HepG2 (cell line): ENCODE measurements around the gene PFN1. TPM values are rescaled to one million over a fixed set of nuclear protein-coding genes. Genes with fewer than 3 reads are reported as not detected.
A peak's percentile ranks its signal among the peaks of the same experiment; 100 is the strongest.

Experiments
- ARID2 ChIP-seq: sonication (generic); formaldehyde crosslinking; IDR thresholded peaks from 2 replicates; pipeline ENCODE4 v1.8.1; 2022; ENCODE audit warnings: mild to moderate bottlenecking, missing genetic modification reagents, borderline replicate concordance
- ATF7-NPFF ChIP-seq: sonication (generic); formaldehyde crosslinking; IDR thresholded peaks from 2 replicates; pipeline ENCODE4 v1.8.1; 2023; ENCODE audit warnings: mild to moderate bottlenecking, low read depth, missing genetic modification reagents, moderate library complexity
- BATF2 ChIP-seq: sonication (generic); formaldehyde crosslinking; IDR thresholded peaks from 2 replicates; pipeline ENCODE4 v1.8.0; 2022; ENCODE audit warnings: mild to moderate bottlenecking, missing genetic modification reagents, moderate library complexity
- CBFB ChIP-seq: sonication (generic); formaldehyde crosslinking; IDR thresholded peaks from 2 replicates; pipeline ENCODE4 v1.4.0; 2020; ENCODE audit warnings: missing genetic modification reagents
- CC2D1A ChIP-seq: sonication (generic); formaldehyde crosslinking; IDR thresholded peaks from 2 replicates; pipeline ENCODE4 v1.8.1; 2023; ENCODE audit warnings: mild to moderate bottlenecking, missing genetic modification reagents
- CHD2 ChIP-seq: IDR thresholded peaks from 2 replicates; pipeline ENCODE4 v1.6.1; 2011; ENCODE audit warnings: low read depth, low read length, improper control_type of control experiment
- CHD4 ChIP-seq: fragments of 200-600 bp; sonication (generic); IDR thresholded peaks from 2 replicates; pipeline ENCODE4 v1.7.0; 2017; ENCODE audit warnings: mild to moderate bottlenecking, low read length, borderline replicate concordance
- FOXA1 ChIP-seq, 2 experiments: fragments of 450-650 bp in 1 of 2; sonication (generic) in 1 of 2; formaldehyde crosslinking in 1 of 2; IDR thresholded peaks; 2 replicates each; pipeline versions ENCODE4 v1.4.0 to v1.6.1; 2016 to 2020; ENCODE audit warnings: missing genetic modification reagents in 1 of 2
- GABPA ChIP-seq, 2 experiments: IDR thresholded peaks; 2 replicates each; pipeline ENCODE4 v1.6.1; 2011 to 2016; ENCODE audit warnings: low read depth in 2 of 2, low read length in 1 of 2, missing biosample characterization in 1 of 2, missing genetic modification characterization in 1 of 2
- ISL2 ChIP-seq: sonication (generic); formaldehyde crosslinking; IDR thresholded peaks from 2 replicates; pipeline ENCODE4 v1.5.0; 2020; ENCODE audit warnings: missing genetic modification reagents
- JUN ChIP-seq: sonication (generic); formaldehyde crosslinking; IDR thresholded peaks from 2 replicates; pipeline ENCODE4 v1.4.0; 2020; ENCODE audit warnings: mild to moderate bottlenecking, missing genetic modification reagents
- KAT8 ChIP-seq: IDR thresholded peaks from 2 replicates; pipeline ENCODE4 v1.6.1; 2016; ENCODE audit warnings: missing genetic modification reagents, missing compliant biosample characterization
- KDM4B ChIP-seq: sonication (generic); formaldehyde crosslinking; IDR thresholded peaks from 2 replicates; pipeline ENCODE4 v1.4.0; 2020; ENCODE audit warnings: missing genetic modification reagents
- MBNL3 ChIP-seq: fragments of 250-450 bp; sonication (Bioruptor Pico); conservative IDR thresholded peaks from 2 replicates; pipeline ENCODE4 v1.8.0; 2022; ENCODE audit warnings: mild to moderate bottlenecking, inconsistent platforms
- NCOA1 ChIP-seq: sonication (generic); formaldehyde crosslinking; IDR thresholded peaks from 2 replicates; pipeline ENCODE4 v1.9.0; 2021; ENCODE audit warnings: missing genetic modification reagents
- NCOA2 ChIP-seq: sonication (generic); formaldehyde crosslinking; IDR thresholded peaks from 2 replicates; pipeline ENCODE4 v1.8.0; 2022; ENCODE audit warnings: inconsistent platforms
- NONO ChIP-seq, 2 experiments: fragments of 450-650 bp in 1 of 2; sonication (generic) in 1 of 2; formaldehyde crosslinking in 1 of 2; IDR thresholded peaks in 1 of 2; conservative IDR thresholded peaks in 1 of 2; 2 replicates each; pipeline versions ENCODE4 v1.6.1 to v1.8.0; 2017 to 2022; ENCODE audit warnings: mild to moderate bottlenecking in 1 of 2, missing genetic modification reagents in 1 of 2, moderate library complexity in 1 of 2
- REXO4 ChIP-seq: sonication (generic); formaldehyde crosslinking; IDR thresholded peaks from 2 replicates; pipeline ENCODE4 v1.8.0; 2022; ENCODE audit warnings: missing genetic modification reagents, mild to moderate bottlenecking, borderline replicate concordance
- RORA ChIP-seq: sonication (generic); formaldehyde crosslinking; IDR thresholded peaks from 2 replicates; pipeline ENCODE4 v1.5.0; 2020; ENCODE audit warnings: mild to moderate bottlenecking, missing genetic modification reagents, moderate library complexity
- SMC3 ChIP-seq: IDR thresholded peaks from 2 replicates; pipeline ENCODE4 v1.6.1; 2011; ENCODE audit warnings: low read length, improper control_type of control experiment
- TAF1 ChIP-seq: sonication (generic); formaldehyde crosslinking; IDR thresholded peaks from 2 replicates; pipeline ENCODE4 v1.4.0; 2020; ENCODE audit warnings: missing genetic modification reagents
- ZBTB37 ChIP-seq: sonication (generic); formaldehyde crosslinking; IDR thresholded peaks from 2 replicates; pipeline ENCODE4 v1.4.0; 2020; ENCODE audit warnings: mild to moderate bottlenecking, missing genetic modification reagents
- ZBTB43 ChIP-seq: sonication (generic); formaldehyde crosslinking; conservative IDR thresholded peaks from 2 replicates; pipeline ENCODE4 v1.4.0; 2020; ENCODE audit warnings: missing genetic modification reagents
- ZBTB7A ChIP-seq: sonication (generic); formaldehyde crosslinking; IDR thresholded peaks from 2 replicates; pipeline ENCODE4 v1.8.0; 2022; ENCODE audit warnings: mild to moderate bottlenecking, missing genetic modification reagents
- ZNF703 ChIP-seq: sonication (generic); formaldehyde crosslinking; IDR thresholded peaks from 2 replicates; pipeline ENCODE4 v1.5.1; 2020; ENCODE audit warnings: missing genetic modification reagents, mild to moderate bottlenecking, moderate library complexity, borderline replicate concordance
- ZNF709 ChIP-seq: sonication (generic); formaldehyde crosslinking; IDR thresholded peaks from 2 replicates; pipeline ENCODE4 v1.5.0; 2020; ENCODE audit warnings: mild to moderate bottlenecking, missing genetic modification reagents
- ZNF740 ChIP-seq: sonication (generic); formaldehyde crosslinking; IDR thresholded peaks from 2 replicates; pipeline ENCODE4 v1.4.0; 2020; ENCODE audit warnings: missing genetic modification reagents
- ZNF777 ChIP-seq: sonication (generic); formaldehyde crosslinking; IDR thresholded peaks from 2 replicates; pipeline ENCODE4 v1.4.0; 2020; ENCODE audit warnings: missing genetic modification reagents
- polyA plus RNA-seq, 8 experiments: library from polyadenylated mRNA; depleted of rRNA in 3 of 8; stranded (reverse) in 7 of 8; unstranded in 1 of 8; fragments of >200 nt; fragmentation: Illumina TruSeq in 4 of 8; extraction: Trizol in 4 of 8; gene quantifications; 2 replicates each; pipeline versions ENCODE4 v1.2.1 to v1.2.3, GENCODE V29; 2011 to 2016; ENCODE audit warnings: low read depth in 4 of 8, missing spikeins in 1 of 8, mixed read lengths in 1 of 8; ENCODE audit not compliant: insufficient read depth in 1 of 8
- total RNA-seq, 5 experiments: library from RNA; depleted of rRNA; stranded (reverse); fragments of >200 nt; fragmentation: Illumina TruSeq; extraction: Trizol; gene quantifications; 2 replicates each; pipeline ENCODE4 v1.2.3, GENCODE V29; 2016; ENCODE audit warnings: low read depth in 1 of 5

PFN1 gene
- total and polyA plus RNA-seq, 2 of the 13 experiments (the other 11 are each of a cell fraction or from before 2014, with no cell fraction given): 494 to 613 TPM

- TF ChIP-seq ZNF703 (CRISPR knock-in tag): no peak
- TF ChIP-seq KDM4B (CRISPR knock-in tag): no peak
- peak; percentile 86 for TF ChIP-seq KAT8
- TF ChIP-seq NONO (IDR thresholded peaks at IDR 0.05): no peak
- TF ChIP-seq NONO (CRISPR knock-in tag; conservative IDR thresholded peaks at IDR 0.05): peak; percentile 86
- TF ChIP-seq CHD4: no peak; the same call in 1 of the 2 replicates
- TF ChIP-seq ATF7-NPFF (CRISPR knock-in tag): no peak
- TF ChIP-seq RORA (CRISPR knock-in tag): no peak
- TF ChIP-seq ZNF709: no peak
- no peak for TF ChIP-seq JUN (CRISPR knock-in tag)
- TF ChIP-seq ARID2 (CRISPR knock-in tag): no peak
- TF ChIP-seq ZBTB7A: no peak
- TF ChIP-seq MBNL3 (CRISPR knock-in tag): no peak
- no peak for TF ChIP-seq BATF2 (CRISPR knock-in tag)
- TF ChIP-seq GABPA (IDR thresholded peaks at IDR 0.05; ENCODE audit: low read depth, low read length): no peak
- no peak; the same call in none of the 2 replicates for TF ChIP-seq GABPA (CRISPR knock-in tag; IDR thresholded peaks at IDR 0.05; ENCODE audit: low read depth)
- no peak for TF ChIP-seq REXO4 (CRISPR knock-in tag)
- no peak for TF ChIP-seq CBFB (CRISPR knock-in tag)
- TF ChIP-seq ZNF777 (CRISPR knock-in tag): peak; percentile 41; the same call in 1 of the 2 replicates
- TF ChIP-seq NCOA1 (CRISPR knock-in tag): no peak
- TF ChIP-seq ZNF740 (CRISPR knock-in tag): no peak; the same call in 1 of the 2 replicates
- TF ChIP-seq CHD2: peak; percentile 98
- TF ChIP-seq FOXA1 (IDR thresholded peaks at IDR 0.05): no peak
- TF ChIP-seq FOXA1 (CRISPR knock-in tag; IDR thresholded peaks at IDR 0.05): no peak
- no peak for TF ChIP-seq SMC3
- no peak for TF ChIP-seq CC2D1A (CRISPR knock-in tag)
- TF ChIP-seq ISL2 (CRISPR knock-in tag): peak; percentile 7; the same call in 1 of the 2 replicates
- no peak for TF ChIP-seq NCOA2 (CRISPR knock-in tag)
- TF ChIP-seq ZBTB37 (CRISPR knock-in tag): 0 out of 2 replicates have a peak, but pooled peaks have one; percentile 0
- TF ChIP-seq ZBTB43 (CRISPR knock-in tag): peak; percentile 60; the same call in 1 of the 2 replicates
- peak; percentile 74 for TF ChIP-seq TAF1
These were observed 8.4 kb downstream of the PFN1 start, which contains the start of the genes RNF167 and SLC25A11 (continued) for GRCh38 chr17:4939796-4940554.
